ENCODE measurements around the gene HSPBP1. TPM values are rescaled to one million over a fixed set of nuclear protein-coding genes. Genes with fewer than 3 reads are reported as not detected.
"Not testable (repeated sequence)": the region's sequence is repeated elsewhere in the genome, so short reads cannot be mapped to it uniquely, and the experiment has no call there.

HSPBP1 gene
- 15.0 and 43.1 TPM in 2 replicates for total RNA-seq (ENCODE audit: low replicate concordance)

DNA sequence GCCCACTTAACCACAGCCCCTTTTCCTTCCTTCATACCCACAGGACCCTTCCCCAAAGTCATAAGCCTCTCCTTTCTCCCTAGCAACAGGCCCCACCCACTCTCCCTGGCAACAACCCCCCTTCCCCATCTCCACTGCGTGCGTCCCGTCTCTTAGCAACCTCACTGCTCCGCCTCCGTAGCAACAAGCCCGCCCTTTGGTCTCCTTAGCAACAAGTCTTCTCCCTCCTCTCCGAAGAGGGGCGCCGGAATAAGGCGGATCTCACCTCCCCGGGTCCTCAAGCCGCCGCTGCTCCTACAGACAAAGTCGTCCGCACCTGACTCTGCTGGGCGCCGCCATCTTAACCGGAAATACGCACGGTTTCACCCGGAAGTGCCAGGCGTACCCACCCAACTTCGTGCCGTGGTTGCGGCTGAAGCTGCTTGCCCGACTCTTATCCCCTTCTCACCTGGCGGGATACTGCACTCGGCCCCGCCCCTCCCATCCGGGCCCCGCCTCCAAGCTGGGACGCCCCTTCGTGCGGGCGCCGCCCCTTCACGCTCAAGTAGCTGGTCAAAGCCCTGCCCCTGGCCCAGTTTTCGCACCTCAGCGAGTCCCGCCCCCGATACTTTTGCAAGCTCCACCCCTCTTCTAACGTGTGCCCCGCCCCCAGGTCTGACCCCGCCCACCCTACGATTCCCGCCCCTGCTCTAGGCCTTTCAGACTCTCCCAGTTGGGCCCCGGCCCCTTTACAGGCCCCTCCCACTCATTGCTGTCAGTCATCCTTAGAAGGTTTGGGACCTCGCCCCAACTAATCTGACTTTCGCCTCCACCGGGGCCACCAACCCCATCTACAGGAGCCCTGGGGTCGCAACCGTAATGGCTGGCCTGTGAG is at the start of gene HSPBP1:
HSPBP1 (minus strand) TSS at position 341 of the 874 bp plus-strand sequence. CDS start 502 bp downstream, outside the sequence.
- Histone ChIP-seq H3K4me2 (peak within 1 kb of the TSS; percentile 91), H2AFZ (replicated peaks) (peak within 1 kb of the TSS; percentile 86), H3K4me3 (peak within 1 kb of the TSS; percentile 81), H3K4me1 (peaks cover 7% of the 10 kb centered on the region), H3K9me3 (ENCODE audit: low read depth) (no peaks in the 10 kb centered on the region), H3K9ac (peak within 1 kb of the TSS; percentile 57), H3K36me3 (no peaks in the 10 kb centered on the region), H3K79me2 (ENCODE audit: low read depth) (peaks cover 22% of the 10 kb centered on the region), H3F3A (ENCODE audit: low read depth) (peaks cover 33% of the 10 kb centered on the region), H4K20me1 (ENCODE audit: low read depth) (peaks cover 3% of the 10 kb centered on the region), H3K27me3 (no peaks in the 10 kb centered on the region), H3K27ac (peak within 1 kb of the TSS; percentile 88)
- no peaks in the 10 kb centered on the region for H3K9me3 Mint-ChIP-seq
- peak within 1 kb of the TSS; percentile 99 for H3K27ac Mint-ChIP-seq
- H3K4me3 Mint-ChIP-seq: peak within 1 kb of the TSS; percentile 98
- DNase-seq (ENCODE audit: low spot score): peak; percentile 98
- TF ChIP-seq EZH2 (IDR thresholded peaks at IDR 0.05): no peak
- TF ChIP-seq EZH2phosphoT487 (IDR thresholded peaks at IDR 0.05): no peak
- TF ChIP-seq, protein P1, sequence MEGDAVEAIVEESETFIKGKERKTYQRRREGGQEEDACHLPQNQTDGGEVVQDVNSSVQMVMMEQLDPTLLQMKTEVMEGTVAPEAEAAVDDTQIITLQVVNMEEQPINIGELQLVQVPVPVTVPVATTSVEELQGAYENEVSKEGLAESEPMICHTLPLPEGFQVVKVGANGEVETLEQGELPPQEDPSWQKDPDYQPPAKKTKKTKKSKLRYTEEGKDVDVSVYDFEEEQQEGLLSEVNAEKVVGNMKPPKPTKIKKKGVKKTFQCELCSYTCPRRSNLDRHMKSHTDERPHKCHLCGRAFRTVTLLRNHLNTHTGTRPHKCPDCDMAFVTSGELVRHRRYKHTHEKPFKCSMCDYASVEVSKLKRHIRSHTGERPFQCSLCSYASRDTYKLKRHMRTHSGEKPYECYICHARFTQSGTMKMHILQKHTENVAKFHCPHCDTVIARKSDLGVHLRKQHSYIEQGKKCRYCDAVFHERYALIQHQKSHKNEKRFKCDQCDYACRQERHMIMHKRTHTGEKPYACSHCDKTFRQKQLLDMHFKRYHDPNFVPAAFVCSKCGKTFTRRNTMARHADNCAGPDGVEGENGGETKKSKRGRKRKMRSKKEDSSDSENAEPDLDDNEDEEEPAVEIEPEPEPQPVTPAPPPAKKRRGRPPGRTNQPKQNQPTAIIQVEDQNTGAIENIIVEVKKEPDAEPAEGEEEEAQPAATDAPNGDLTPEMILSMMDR (IDR thresholded peaks at IDR 0.05): no peak
- peaks cover 7% of the 10 kb centered on the region for H3K36me3 Mint-ChIP-seq
- H3K27me3 Mint-ChIP-seq (ENCODE audit: insufficient read depth, low read depth): peaks cover 8% of the 10 kb centered on the region
- peaks cover 39% of the 10 kb centered on the region for H3K4me1 Mint-ChIP-seq

- not testable (repeated sequence) for H3K27me3 ChIP-seq; H3F3A ChIP-seq (ENCODE audit: low read depth); H3K4me1 ChIP-seq; DNase-seq (ENCODE audit: low spot score); H3K27ac Mint-ChIP-seq; H3K9me3 Mint-ChIP-seq; H3K79me2 ChIP-seq (ENCODE audit: low read depth); H3K4me2 ChIP-seq; H3K9me3 ChIP-seq (ENCODE audit: low read depth); H3K4me3 ChIP-seq; H3K4me1 Mint-ChIP-seq; H3K36me3 Mint-ChIP-seq; H3K9ac ChIP-seq; H2AFZ ChIP-seq (replicated peaks); H3K36me3 ChIP-seq; H4K20me1 ChIP-seq (ENCODE audit: low read depth); H3K4me3 Mint-ChIP-seq; H3K27ac ChIP-seq
- peaks cover 11% of the 10 kb centered on the region for H3K27me3 Mint-ChIP-seq (ENCODE audit: insufficient read depth, low read depth)
These were observed 48.9 kb upstream of the HSPBP1 start for GRCh38 chr19:55328774-55329318.

DNA sequence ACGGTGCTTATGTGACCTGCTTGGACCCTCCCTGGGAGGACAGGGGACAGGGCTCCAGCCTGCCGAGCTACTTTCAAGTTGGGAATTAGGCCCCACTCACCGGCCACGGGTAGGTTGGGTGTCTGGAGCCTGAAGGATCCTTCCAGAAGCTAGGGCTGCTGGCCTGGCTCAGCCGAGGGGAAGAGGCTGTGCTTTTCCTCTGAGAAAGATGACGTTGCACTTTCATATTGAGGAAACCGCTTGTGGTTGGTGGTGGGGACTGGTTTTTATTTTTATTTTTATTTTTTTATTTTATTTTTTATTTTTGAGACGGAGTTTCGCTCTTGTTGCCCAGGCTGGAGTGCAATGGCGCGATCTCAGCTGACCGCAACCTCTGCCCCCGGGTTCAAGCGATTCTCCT is 45.3 kb upstream of the HSPBP1 start, which contains the start of gene TMEM150B:
TMEM150B (minus strand) TSS at position 170 of the 400 bp plus-strand sequence. CDS start 4,305 bp downstream, outside the sequence.
- Histone ChIP-seq H3K4me3 (no peak within 1 kb of the TSS), H3K79me2 (ENCODE audit: low read depth) (no peaks in the 10 kb centered on the region), H3K9ac (no peak within 1 kb of the TSS), H3K4me1 (no peaks in the 10 kb centered on the region), H3F3A (ENCODE audit: low read depth) (no peaks in the 10 kb centered on the region), H3K27ac (no peak within 1 kb of the TSS), H3K27me3 (no peaks in the 10 kb centered on the region), H3K4me2 (no peak within 1 kb of the TSS), H3K9me3 (ENCODE audit: low read depth) (no peaks in the 10 kb centered on the region), H2AFZ (replicated peaks) (no peak within 1 kb of the TSS), H4K20me1 (ENCODE audit: low read depth) (no peaks in the 10 kb centered on the region), H3K36me3 (no peaks in the 10 kb centered on the region)
- H3K4me1 Mint-ChIP-seq: peaks cover 3% of the 10 kb centered on the region
- no peaks in the 10 kb centered on the region for H3K36me3 Mint-ChIP-seq
- DNase-seq (ENCODE audit: low spot score): no peak
- peak within 1 kb of the TSS; percentile 54 for H3K27ac Mint-ChIP-seq
- H3K9me3 Mint-ChIP-seq: peaks cover 2% of the 10 kb centered on the region
- peaks cover 4% of the 10 kb centered on the region for H3K27me3 Mint-ChIP-seq (ENCODE audit: insufficient read depth, low read depth)
- no peak within 1 kb of the TSS for H3K4me3 Mint-ChIP-seq
- TF ChIP-seq, protein P1 (IDR thresholded peaks at IDR 0.05): no peak
- TF ChIP-seq EZH2 (IDR thresholded peaks at IDR 0.05): no peak
- no peak for TF ChIP-seq EZH2phosphoT487 (IDR thresholded peaks at IDR 0.05)

Data from neural progenitor cell (in vitro differentiated cells).